Endothelial cell of umbilical vein (primary cell): ENCODE data around the gene CHERP. TPM values are rescaled to one million over a fixed set of nuclear protein-coding genes. Genes with fewer than 3 reads are reported as not detected.

ENCODE experiments used
- BruUV-seq: library from RNA; stranded (reverse); fragments of 400-500 nt; replicated peaks from 2 replicates; lab custom pipeline; 2021; lab: Mats Ljungman, UMichigan
- CTCF ChIA-PET: fragments of 300-600, 350-600 bp; sonication (Branson Sonifier 250); formaldehyde crosslinking; loops from one replicate; lab custom pipeline; 2021; ENCODE audit warnings: antibody characterized with exemption, inconsistent platforms; lab: Charles Lee
- POLR2A ChIA-PET: fragments of 300-600, 350-600 bp; sonication (Branson Sonifier 250); formaldehyde crosslinking; loops from one replicate; lab custom pipeline; 2021; ENCODE audit warnings: antibody characterized with exemption, inconsistent platforms; lab: Charles Lee
- DNase-seq: peaks from one replicate; pipeline ENCODE4 v3.0.0-alpha.2; 2011; ENCODE audit warnings: low read depth, low spot score
- FAIRE-seq: peaks from 2 replicates; lab custom pipeline; 2011; peaks lifted over from hg19 to GRCh38; lab: Jason Lieb, UNC
- H2AFZ ChIP-seq: 2 replicates; pipeline ENCODE4 v1.6.0; 2012; ENCODE audit warnings: low read depth, low read length, control low read depth, inconsistent platforms
- H3K27ac ChIP-seq: 2 replicates; pipeline ENCODE4 v1.5.1; 2011; ENCODE audit warnings: low read depth, mild to moderate bottlenecking, control low read depth, low read length, moderate library complexity; ENCODE audit not compliant: insufficient read depth
- H3K27me3 ChIP-seq, 2 experiments: 2 replicates each; pipeline versions ENCODE4 v1.6.0 to v1.6.1; 2011; ENCODE audit warnings: low read length in 2 of 2, mixed read lengths in 1 of 2; ENCODE audit not compliant: control insufficient read depth in 2 of 2, insufficient read depth in 2 of 2
- H3K36me3 ChIP-seq, 2 experiments: 2 replicates in 1 of 2; 3 replicates in 1 of 2; pipeline ENCODE4 v1.5.1; 2011; ENCODE audit warnings: low read length in 2 of 2, mild to moderate bottlenecking in 1 of 2, moderate library complexity in 1 of 2; ENCODE audit not compliant: control insufficient read depth in 2 of 2, insufficient read depth in 2 of 2; ENCODE audit errors: extremely low read depth in 1 of 2
- H3K4me1 ChIP-seq: 3 replicates; pipeline ENCODE4 v1.5.1; 2011; ENCODE audit warnings: mild to moderate bottlenecking, low read length; ENCODE audit not compliant: control insufficient read depth, insufficient read depth; ENCODE audit errors: extremely low read depth
- H3K4me2 ChIP-seq: 2 replicates; pipeline ENCODE4 v1.6.1; 2011; ENCODE audit warnings: low read length, control low read depth, mixed read lengths; ENCODE audit not compliant: insufficient read depth
- H3K4me3 ChIP-seq, 3 experiments: fragments of 200-600 bp in 1 of 3; sonication (generic), shearing (Covaris generic) in 1 of 3; replicated peaks in 1 of 3; 2 replicates each; pipeline ENCODE4 v1.5.1; 2011 to 2016; ENCODE audit warnings: control low read depth in 3 of 3, low read length in 3 of 3, mild to moderate bottlenecking in 2 of 3, inconsistent platforms in 1 of 3, low read depth in 1 of 3, moderate library complexity in 1 of 3; ENCODE audit not compliant: insufficient read depth in 1 of 3
- H3K79me2 ChIP-seq: 2 replicates; pipeline ENCODE4 v1.6.0; 2012; ENCODE audit warnings: low read length, inconsistent platforms; ENCODE audit not compliant: control insufficient read depth, insufficient read depth
- H3K9ac ChIP-seq: replicated peaks from 2 replicates; pipeline ENCODE3; 2011; ENCODE audit warnings: low read length, control low read depth; ENCODE audit not compliant: insufficient read depth; ENCODE audit errors: extremely low read depth
- H3K9me1 ChIP-seq: replicated peaks from 3 replicates; pipeline ENCODE4 v1.6.0; 2011; ENCODE audit warnings: mild to moderate bottlenecking, low read length; ENCODE audit not compliant: control insufficient read depth, insufficient read depth; ENCODE audit errors: extremely low read depth
- H3K9me3 ChIP-seq: replicated peaks from 2 replicates; pipeline ENCODE4 v1.5.1; 2012; ENCODE audit warnings: low read length, inconsistent platforms; ENCODE audit not compliant: control insufficient read depth, insufficient read depth
- H4K20me1 ChIP-seq: replicated peaks from 2 replicates; pipeline ENCODE3; 2011; ENCODE audit warnings: mild to moderate bottlenecking, low read length; ENCODE audit not compliant: control insufficient read depth, insufficient read depth; ENCODE audit errors: extremely low read depth
- EZH2 ChIP-seq: IDR thresholded peaks from 2 replicates; pipeline ENCODE4 v1.6.1; 2012; ENCODE audit warnings: borderline replicate concordance, low read depth, mild to moderate bottlenecking, moderate library complexity, low read length, inconsistent platforms; ENCODE audit not compliant: severe bottlenecking
- FOS ChIP-seq: IDR thresholded peaks from 2 replicates; pipeline ENCODE4 v1.6.1; 2011; ENCODE audit warnings: mild to moderate bottlenecking, low read length, moderate library complexity, borderline replicate concordance; ENCODE audit not compliant: insufficient read depth
- GATA2 ChIP-seq: IDR thresholded peaks from 2 replicates; pipeline ENCODE4 v1.7.0; 2011; ENCODE audit warnings: low read depth, mild to moderate bottlenecking, moderate library complexity, mixed read lengths, low read length; ENCODE audit not compliant: insufficient read length, insufficient read depth
- JUN ChIP-seq: IDR thresholded peaks from 2 replicates; pipeline ENCODE4 v1.6.1; 2011; ENCODE audit warnings: borderline replicate concordance, low read depth; ENCODE audit not compliant: insufficient read length, insufficient read depth
- MYC ChIP-seq: IDR thresholded peaks from one replicate; pipeline ENCODE4 v1.6.1; 2011; ENCODE audit warnings: mild to moderate bottlenecking, low read depth, low read length
- POLR2A ChIP-seq: IDR thresholded peaks from 2 replicates; pipeline ENCODE4 v1.6.1; 2012; ENCODE audit warnings: low read depth, mild to moderate bottlenecking, control low read depth, low read length
- POLR2AphosphoS5 ChIP-seq: IDR thresholded peaks from 2 replicates; pipeline ENCODE4 v1.6.1; 2012; ENCODE audit warnings: low read depth, mild to moderate bottlenecking, control low read depth, low read length, moderate library complexity; ENCODE audit not compliant: insufficient read depth
- dilution Hi-C: fragments of 300-500 bp; cut with MboI; formaldehyde crosslinking; loops from one replicate; pipeline ENCODE4 v1.15.0; 2019; ENCODE audit warnings: low sequenced_read_pairs; ENCODE audit not compliant: extremely low pct_ligation_motif_present
- intact Hi-C: fragments of 100-400 bp; cut with micrococcal nuclease; formaldehyde crosslinking; loops from one replicate; pipeline ENCODE4 v1.10.0; 2022
- polyA plus RNA-seq, 4 experiments: library from polyadenylated mRNA; depleted of rRNA in 3 of 4; stranded (reverse) in 3 of 4; unstranded in 1 of 4; fragments of >200 nt; gene quantifications; 2 replicates each; pipeline versions ENCODE4 v1.2.1 to v1.2.3, GENCODE V29; 2011 to 2012; ENCODE audit warnings: missing spikeins in 1 of 4
- total RNA-seq: library from RNA; stranded (reverse); gene quantifications from 2 replicates; pipeline ENCODE4 v1.2.3, GENCODE V29; 2021
- TF ChIP-seq, protein P1 (sequence below), 2 donors: IDR thresholded peaks; 1 replicate in 1 of 2; 2 replicates in 1 of 2; pipeline ENCODE4 v1.5.1; 2011; ENCODE audit warnings: low read length in 2 of 2, mild to moderate bottlenecking in 2 of 2, moderate library complexity in 2 of 2, control low read depth in 1 of 2, inconsistent platforms in 1 of 2, low read depth in 1 of 2; ENCODE audit not compliant: insufficient read depth in 1 of 2; ENCODE audit errors: extremely low read depth in 1 of 2
- TF ChIP-seq, protein P2 (sequence below): IDR thresholded peaks from 2 replicates; pipeline ENCODE4 v1.6.1; 2011; ENCODE audit not compliant: insufficient read depth, insufficient read length

CHERP gene
- total and polyA plus RNA-seq, 2 donors (not counting 3 experiments of a cell fraction or from before 2014, with no cell fraction given) = 8.9 to 53.9 TPM

DNA sequence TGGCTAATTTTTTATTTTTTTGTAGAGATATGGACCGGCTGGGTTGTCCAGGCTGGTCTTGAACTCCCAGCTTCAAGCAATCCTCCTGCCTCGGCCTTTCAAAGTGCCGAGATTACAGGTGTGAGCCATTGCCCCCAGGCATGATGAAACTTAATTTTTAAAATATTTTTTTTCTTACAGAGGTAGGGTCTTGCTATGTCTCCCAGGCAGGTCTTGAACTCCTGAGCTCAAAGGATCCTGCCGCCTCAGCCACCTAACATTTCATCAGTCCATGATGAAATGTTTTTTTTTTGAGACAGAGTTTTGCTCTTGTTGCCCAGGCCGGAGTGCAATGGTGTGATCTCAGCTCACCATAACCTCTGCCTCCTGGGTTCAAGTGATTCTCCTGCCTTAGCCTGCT is 33.7 kb downstream of the CHERP start:
- POLR2A ChIA-PET = no interaction called here
- no peak overlapping the region for H3K9ac ChIP-seq
- H3K4me1 ChIP-seq = no peaks in the 10 kb centered on the region
- H3K27ac ChIP-seq = no peak overlapping the region
- H4K20me1 ChIP-seq = no peaks in the 10 kb centered on the region
- peaks cover 0 to 9% of the 10 kb centered on the region in 2 experiments for H3K36me3 ChIP-seq
- DNase-seq = no peak
- dilution Hi-C loops (no loop called here), intact Hi-C loops (no loop called here)
- no peaks in the 10 kb centered on the region for H3K79me2 ChIP-seq
- no peak for TF ChIP-seq EZH2
- TF ChIP-seq, protein P1, sequence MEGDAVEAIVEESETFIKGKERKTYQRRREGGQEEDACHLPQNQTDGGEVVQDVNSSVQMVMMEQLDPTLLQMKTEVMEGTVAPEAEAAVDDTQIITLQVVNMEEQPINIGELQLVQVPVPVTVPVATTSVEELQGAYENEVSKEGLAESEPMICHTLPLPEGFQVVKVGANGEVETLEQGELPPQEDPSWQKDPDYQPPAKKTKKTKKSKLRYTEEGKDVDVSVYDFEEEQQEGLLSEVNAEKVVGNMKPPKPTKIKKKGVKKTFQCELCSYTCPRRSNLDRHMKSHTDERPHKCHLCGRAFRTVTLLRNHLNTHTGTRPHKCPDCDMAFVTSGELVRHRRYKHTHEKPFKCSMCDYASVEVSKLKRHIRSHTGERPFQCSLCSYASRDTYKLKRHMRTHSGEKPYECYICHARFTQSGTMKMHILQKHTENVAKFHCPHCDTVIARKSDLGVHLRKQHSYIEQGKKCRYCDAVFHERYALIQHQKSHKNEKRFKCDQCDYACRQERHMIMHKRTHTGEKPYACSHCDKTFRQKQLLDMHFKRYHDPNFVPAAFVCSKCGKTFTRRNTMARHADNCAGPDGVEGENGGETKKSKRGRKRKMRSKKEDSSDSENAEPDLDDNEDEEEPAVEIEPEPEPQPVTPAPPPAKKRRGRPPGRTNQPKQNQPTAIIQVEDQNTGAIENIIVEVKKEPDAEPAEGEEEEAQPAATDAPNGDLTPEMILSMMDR (IDR thresholded peaks at IDR 0.05; ENCODE audit: extremely low read depth in 1 of 2, insufficient read depth in 1 of 2, low read depth in 1 of 2, low read length in 2 of 2) = no peak
- no peak for TF ChIP-seq POLR2A
- no peak for TF ChIP-seq JUN
- TF ChIP-seq MYC = no peak
- TF ChIP-seq, protein P2, sequence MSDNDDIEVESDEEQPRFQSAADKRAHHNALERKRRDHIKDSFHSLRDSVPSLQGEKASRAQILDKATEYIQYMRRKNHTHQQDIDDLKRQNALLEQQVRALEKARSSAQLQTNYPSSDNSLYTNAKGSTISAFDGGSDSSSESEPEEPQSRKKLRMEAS = no peak
- TF ChIP-seq GATA2 = no peak
- TF ChIP-seq POLR2AphosphoS5 = no peak
- no peak for TF ChIP-seq FOS
- no peaks in the 10 kb centered on the region for H3K27me3 ChIP-seq
- H3K4me3 ChIP-seq = no peak overlapping the region
- FAIRE-seq = no peak
- CTCF ChIA-PET = interaction anchor here (1.6 kb wide), 1 partner anchor 23 kb away, joined by 3 read pairs; no protein-coding TSS in a partner anchor
- H3K9me3 ChIP-seq = no peaks in the 10 kb centered on the region
- no peak overlapping the region for H2AFZ ChIP-seq
- H3K4me2 ChIP-seq = no peak overlapping the region
- no peaks in the 10 kb centered on the region for H3K9me1 ChIP-seq
- no TSS peak for BruUV-seq
